Spleen (tissue), 7 donors: Measurements from ENCODE around the gene ALCAM.

Experiments
- POLR2A ChIP-seq, 3 donors: fragments of 450-650 bp; IDR thresholded peaks; one replicate each; pipeline ENCODE4 v1.5.1; 2017; ENCODE audit warnings: antibody characterized with exemption in 3 of 3, mild to moderate bottlenecking in 1 of 3
- TF ChIP-seq, protein P1 (sequence below), 11 experiments: fragments of 200-600 bp in 7 of 11; fragments of 450-650 bp in 4 of 11; sonication (generic) in 4 of 11; IDR thresholded peaks in 8 of 11; conservative IDR thresholded peaks in 3 of 11; 1 replicate in 7 of 11; 2 replicates in 4 of 11; pipeline versions ENCODE4 v1.4.0 to v1.8.0; 2016 to 2021; ENCODE audit warnings: antibody characterized with exemption in 11 of 11, inconsistent platforms in 4 of 11, mild to moderate bottlenecking in 1 of 11
- donor health status: DM: no; HTN: no; CAD: no; lungs with moderate emphysema.
- donor health status: DM: no; HTN: no; CAD: no.
- donor health status: DM: no; HTN: no; CAD: no.

- TF ChIP-seq, protein P1, sequence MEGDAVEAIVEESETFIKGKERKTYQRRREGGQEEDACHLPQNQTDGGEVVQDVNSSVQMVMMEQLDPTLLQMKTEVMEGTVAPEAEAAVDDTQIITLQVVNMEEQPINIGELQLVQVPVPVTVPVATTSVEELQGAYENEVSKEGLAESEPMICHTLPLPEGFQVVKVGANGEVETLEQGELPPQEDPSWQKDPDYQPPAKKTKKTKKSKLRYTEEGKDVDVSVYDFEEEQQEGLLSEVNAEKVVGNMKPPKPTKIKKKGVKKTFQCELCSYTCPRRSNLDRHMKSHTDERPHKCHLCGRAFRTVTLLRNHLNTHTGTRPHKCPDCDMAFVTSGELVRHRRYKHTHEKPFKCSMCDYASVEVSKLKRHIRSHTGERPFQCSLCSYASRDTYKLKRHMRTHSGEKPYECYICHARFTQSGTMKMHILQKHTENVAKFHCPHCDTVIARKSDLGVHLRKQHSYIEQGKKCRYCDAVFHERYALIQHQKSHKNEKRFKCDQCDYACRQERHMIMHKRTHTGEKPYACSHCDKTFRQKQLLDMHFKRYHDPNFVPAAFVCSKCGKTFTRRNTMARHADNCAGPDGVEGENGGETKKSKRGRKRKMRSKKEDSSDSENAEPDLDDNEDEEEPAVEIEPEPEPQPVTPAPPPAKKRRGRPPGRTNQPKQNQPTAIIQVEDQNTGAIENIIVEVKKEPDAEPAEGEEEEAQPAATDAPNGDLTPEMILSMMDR (IDR thresholded peaks at IDR 0.05 in 8 of 11, conservative IDR thresholded peaks at IDR 0.05 in 3 of 11), result no peak
- TF ChIP-seq POLR2A (IDR thresholded peaks at IDR 0.05), result no peak
These were observed 11.2 kb upstream of the ALCAM start for GRCh38 chr3:105355408-105356061.
